ENCODE results near the gene ERFE. TPM values are rescaled to one million over a fixed set of nuclear protein-coding genes. Genes with fewer than 3 reads are reported as not detected.
A peak's percentile ranks its signal among the peaks of the same experiment; 100 is the strongest.

The ERFE gene
- total and polyA plus RNA-seq, 12 donors: 0.11 to 1.3 (median 0.64) TPM; not detected in 7

- peak in 1 of 8 donors; percentile 3 for ATAC-seq
- H3K4me1 ChIP-seq: peaks cover 6 to 65% (median 48%) of the 10 kb centered on the region in 9 donors
- no peak for TF ChIP-seq CTCF (IDR thresholded peaks at IDR 0.05)
- WGBS, 2 donors: 60 to 69% methylated on average over 10 of the region's 10 CpGs
- H3K4me3 ChIP-seq: peak overlapping the region in 1 of 10 donors; percentile 3
- H3K9me3 ChIP-seq: no peaks in the 10 kb centered on the region
- H3K27ac ChIP-seq: peak overlapping the region in 5 of 10 donors; percentile 37 to 70 (median 52)
- peaks cover 0 to 2% (median 0%) of the 10 kb centered on the region in 7 donors for H3K27me3 ChIP-seq
- intact Hi-C loops (cut with DNase I): loop anchor here in 4 of 10 donors (5.0 to 10.0 kb wide), 3 partner anchors 79 to 287 kb away; partner anchors contain the start of genes RAMP1 (in 2 of the 4) and SCLY (in 1 of the 4)
- DNase-seq: no peak
- H3K36me3 ChIP-seq: peaks cover 0 to 6% (median 0%) of the 10 kb centered on the region in 9 donors
Measured at GRCh38 chr2:238141541-238142318, 17.0 kb upstream of the ERFE start.

DNA sequence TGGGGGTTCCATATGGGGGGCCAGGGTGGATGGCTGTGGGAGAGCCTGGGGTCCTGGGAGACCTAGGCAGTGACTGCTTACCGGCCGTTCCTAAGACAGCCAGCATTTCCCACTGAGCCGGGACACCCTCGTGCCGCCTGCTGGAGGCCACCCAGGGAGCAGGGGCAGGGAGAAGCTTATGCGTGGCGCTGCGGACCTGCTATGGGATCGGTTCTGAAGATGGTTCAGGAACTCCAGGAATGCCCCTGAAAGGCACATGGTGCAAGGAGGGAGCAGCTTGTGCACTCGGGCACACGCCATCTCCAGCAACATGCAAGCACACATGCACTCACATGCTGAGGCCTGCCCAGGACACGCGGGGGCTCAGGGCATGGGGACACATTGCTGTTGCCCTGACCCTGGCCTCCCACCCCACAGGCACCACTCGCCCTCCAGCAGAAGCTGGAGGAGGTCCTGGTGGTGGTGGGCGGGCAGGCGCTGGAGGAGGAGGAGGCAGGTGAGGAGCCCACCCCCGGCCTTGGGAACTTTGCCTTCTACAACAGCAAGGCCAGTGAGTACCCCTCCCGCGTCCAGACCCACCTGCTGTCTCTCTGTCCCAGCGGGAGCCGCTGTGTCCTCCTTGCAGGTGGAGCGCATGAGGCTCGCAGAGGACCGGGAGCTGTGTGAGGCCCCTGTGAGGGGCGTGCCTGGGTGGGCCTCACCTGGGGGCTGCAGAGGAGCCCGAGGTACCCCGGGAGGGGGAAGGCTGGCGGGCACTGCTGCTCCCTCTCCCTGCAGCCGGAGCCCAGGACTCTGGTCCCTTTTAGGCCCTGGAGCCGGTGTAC, 16.2 kb upstream of the ERFE start:
- H3K9me3 ChIP-seq: no peaks in the 10 kb centered on the region
- intact Hi-C loops (cut with DNase I): loop anchor here in 4 of 10 donors (5.0 to 10.0 kb wide), 3 partner anchors 80 to 288 kb away; partner anchors contain the start of genes RAMP1 (in 2 of the 4) and SCLY (in 1 of the 4)
- peak overlapping the region in 7 of 10 donors; percentile 15 to 70 (median 52) for H3K27ac ChIP-seq
- peak in 1 of 9 donors; percentile 7 for TF ChIP-seq CTCF (IDR thresholded peaks at IDR 0.05)
- H3K27me3 ChIP-seq: peaks cover 0 to 2% (median 0%) of the 10 kb centered on the region in 7 donors
- DNase-seq (no peak), ATAC-seq (peak in 1 of 8 donors; percentile 2)
- H3K4me1 ChIP-seq: peaks cover 6 to 59% (median 43%) of the 10 kb centered on the region in 9 donors
- no peak overlapping the region for H3K4me3 ChIP-seq
- peaks cover 0 to 6% (median 0%) of the 10 kb centered on the region in 9 donors for H3K36me3 ChIP-seq
- WGBS, 2 donors: 73 to 74% methylated on average over 29 to 30 of the region's 30 CpGs

GRCh38 chr2:238143239-238143951, 15.4 kb upstream of the ERFE start:
- H3K9me3 ChIP-seq: no peaks in the 10 kb centered on the region
- ATAC-seq: peak; percentile 6 to 78 (median 64)
- DNase-seq: peak in 1 of 2 donors; percentile 60
- H3K4me3 ChIP-seq: no peak overlapping the region
- peaks cover 3 to 51% (median 35%) of the 10 kb centered on the region in 9 donors for H3K4me1 ChIP-seq
- intact Hi-C loops (cut with DNase I): loop anchor here in 4 of 10 donors (5.0 to 10.0 kb wide), 3 partner anchors 81 to 289 kb away; partner anchors contain the start of genes RAMP1 (in 2 of the 4) and SCLY (in 1 of the 4)
- peak overlapping the region in 7 of 10 donors; percentile 15 to 70 (median 52) for H3K27ac ChIP-seq
- 59 to 67% methylated on average over 20 of the region's 20 CpGs for WGBS, 2 donors
- no peak for TF ChIP-seq CTCF (IDR thresholded peaks at IDR 0.05)
- H3K27me3 ChIP-seq: peaks cover 0 to 2% (median 0%) of the 10 kb centered on the region in 7 donors
- peaks cover 0 to 6% (median 0%) of the 10 kb centered on the region in 9 donors for H3K36me3 ChIP-seq
